GM10266 (cell line): ENCODE measurements around the gene STMN3.
"Not testable (repeated sequence)": the region's sequence is repeated elsewhere in the genome, so short reads cannot be mapped to it uniquely, and the experiment has no call there.

ENCODE experiments used
- DNase-seq: peaks from one replicate; pipeline ENCODE4 v3.0.0; 2012; ENCODE audit errors: extremely low spot score
- TF ChIP-seq, protein P1 (sequence below): IDR thresholded peaks from 2 replicates; pipeline ENCODE4 v1.5.1; 2012; ENCODE audit warnings: mild to moderate bottlenecking, low read depth; ENCODE audit not compliant: control insufficient read depth, insufficient read depth; ENCODE audit errors: missing control alignments

The STMN3 gene

DNA sequence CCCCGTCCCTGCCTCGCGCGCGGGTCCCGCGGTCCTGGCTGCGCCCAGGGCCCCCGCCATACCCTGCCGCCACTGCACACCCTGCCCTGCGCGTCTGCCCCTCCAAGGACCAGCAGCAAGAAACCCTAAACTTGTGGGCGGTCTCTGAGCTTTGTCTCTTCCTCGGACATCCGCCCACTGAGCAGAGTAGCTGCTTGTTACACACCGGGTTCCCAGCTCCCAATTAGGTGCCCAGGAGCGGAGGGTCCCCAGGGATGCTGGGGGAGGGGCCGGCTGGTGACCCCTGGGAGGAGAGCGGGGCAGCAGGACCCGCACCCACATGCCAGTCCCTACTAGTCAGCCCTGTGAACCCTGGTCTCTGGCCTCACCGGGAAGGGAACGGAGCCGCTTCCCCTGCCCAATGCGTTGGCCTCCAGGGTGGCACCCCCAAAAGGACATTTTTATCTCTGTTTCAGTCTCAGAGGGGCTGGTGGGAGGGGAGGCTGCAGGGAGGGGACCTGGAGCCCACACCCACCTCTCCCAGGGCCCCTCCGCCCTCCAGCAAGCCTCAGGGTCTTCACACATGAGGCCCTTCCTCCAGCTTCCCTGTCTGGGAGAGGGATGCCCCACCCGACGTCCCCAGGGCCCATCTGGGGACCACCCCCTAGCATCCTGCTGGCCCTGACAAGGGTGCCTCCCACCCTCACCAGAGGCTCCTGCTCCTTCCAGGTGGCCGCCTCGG, 10.5 kb downstream of the STMN3 start:
- no peak for DNase-seq
- TF ChIP-seq, protein P1, sequence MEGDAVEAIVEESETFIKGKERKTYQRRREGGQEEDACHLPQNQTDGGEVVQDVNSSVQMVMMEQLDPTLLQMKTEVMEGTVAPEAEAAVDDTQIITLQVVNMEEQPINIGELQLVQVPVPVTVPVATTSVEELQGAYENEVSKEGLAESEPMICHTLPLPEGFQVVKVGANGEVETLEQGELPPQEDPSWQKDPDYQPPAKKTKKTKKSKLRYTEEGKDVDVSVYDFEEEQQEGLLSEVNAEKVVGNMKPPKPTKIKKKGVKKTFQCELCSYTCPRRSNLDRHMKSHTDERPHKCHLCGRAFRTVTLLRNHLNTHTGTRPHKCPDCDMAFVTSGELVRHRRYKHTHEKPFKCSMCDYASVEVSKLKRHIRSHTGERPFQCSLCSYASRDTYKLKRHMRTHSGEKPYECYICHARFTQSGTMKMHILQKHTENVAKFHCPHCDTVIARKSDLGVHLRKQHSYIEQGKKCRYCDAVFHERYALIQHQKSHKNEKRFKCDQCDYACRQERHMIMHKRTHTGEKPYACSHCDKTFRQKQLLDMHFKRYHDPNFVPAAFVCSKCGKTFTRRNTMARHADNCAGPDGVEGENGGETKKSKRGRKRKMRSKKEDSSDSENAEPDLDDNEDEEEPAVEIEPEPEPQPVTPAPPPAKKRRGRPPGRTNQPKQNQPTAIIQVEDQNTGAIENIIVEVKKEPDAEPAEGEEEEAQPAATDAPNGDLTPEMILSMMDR: no peak

DNA sequence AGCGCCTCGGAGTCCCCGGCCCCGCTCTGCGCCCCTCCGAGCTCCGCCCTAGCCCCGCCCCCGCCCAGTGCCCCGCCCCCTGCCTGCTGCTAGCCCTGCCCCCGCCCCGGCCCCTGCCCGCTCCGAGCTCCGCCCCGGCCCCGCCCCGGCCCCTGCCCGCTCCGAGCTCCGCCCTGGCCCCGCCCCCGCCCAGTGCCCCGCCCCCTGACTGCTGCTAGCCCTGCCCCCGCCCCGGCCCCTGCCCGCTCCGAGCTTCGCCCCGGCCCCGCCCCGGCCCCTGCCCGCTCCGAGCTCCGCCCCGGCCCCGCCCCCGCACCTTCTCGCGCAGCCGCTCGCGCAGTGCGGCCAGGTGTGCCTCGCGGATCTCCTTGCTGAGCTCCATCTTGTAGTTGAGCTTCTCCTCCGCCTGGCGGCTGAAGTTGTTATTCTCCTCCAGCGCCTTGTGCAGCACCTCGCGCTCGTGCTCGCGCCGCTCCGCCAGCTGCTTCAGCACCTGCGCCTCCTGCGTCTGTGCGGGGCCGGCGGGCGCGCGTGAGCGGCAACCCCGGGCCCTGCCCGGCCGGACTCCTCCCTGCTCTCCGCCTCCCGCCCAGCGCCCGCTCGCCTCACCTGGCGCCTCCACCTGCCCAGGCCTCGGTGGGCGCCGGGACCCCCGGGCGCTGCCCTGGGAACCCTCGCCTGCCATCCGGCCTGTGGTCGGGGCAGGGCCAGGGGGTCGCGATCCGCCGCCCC, 11.3 kb downstream of the STMN3 start:
- DNase-seq: peak; percentile 100
- TF ChIP-seq, protein P1: peak; percentile 47

DNA sequence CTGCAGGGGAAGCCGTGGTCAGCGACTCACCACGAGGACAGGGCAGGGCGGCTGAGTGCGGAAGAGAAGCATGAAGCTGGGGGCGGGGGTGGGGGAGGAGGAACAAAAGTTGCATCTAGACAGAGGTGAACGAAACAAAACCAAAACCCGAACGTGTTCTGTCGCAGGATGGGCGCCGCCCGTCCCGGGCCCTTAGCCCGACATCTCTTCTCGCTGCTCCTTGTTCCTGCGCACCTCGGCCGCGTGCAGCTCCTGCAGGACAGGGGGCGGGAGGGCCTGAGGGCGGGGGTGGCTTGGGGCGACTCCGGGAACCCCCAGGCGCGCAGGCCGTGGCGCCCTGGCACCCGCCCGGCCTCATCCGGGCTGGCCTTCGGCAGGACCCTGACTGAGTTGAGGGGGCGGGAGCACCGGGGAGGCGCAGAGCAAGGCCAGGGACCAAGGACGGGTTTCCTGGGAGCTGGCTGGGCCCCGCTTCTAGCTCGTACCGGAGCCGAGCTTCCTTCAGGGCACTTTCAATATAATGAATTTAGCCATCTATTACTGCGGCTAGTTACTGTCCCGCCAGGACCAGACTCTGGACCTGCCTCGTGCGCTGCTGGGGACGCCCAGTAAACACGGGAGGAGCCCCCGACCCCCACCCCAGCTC, 12.0 kb downstream of the STMN3 start:
- TF ChIP-seq, protein P1: no peak
- DNase-seq: no peak

DNA sequence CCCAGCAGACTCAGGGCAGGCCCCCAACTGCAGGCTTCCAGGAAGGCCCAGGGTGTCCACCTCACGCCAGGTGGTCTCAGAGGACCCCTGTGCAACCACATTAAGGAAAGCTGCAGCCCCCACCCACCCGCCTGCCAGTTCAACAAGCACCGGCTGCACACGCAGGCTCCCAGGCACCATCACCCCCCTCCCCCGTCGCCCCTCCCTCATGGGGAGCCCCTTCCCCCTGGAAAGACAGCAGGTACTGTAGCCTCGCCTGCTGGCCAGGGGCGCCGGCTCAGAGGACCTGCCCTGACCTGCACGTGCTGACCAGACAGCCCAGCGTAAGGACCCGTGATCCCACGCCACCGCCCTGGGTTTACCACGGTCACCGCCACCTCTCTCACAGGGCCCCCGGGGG, 12.5 kb downstream of the STMN3 start:
- not testable (repeated sequence) for DNase-seq

DNA sequence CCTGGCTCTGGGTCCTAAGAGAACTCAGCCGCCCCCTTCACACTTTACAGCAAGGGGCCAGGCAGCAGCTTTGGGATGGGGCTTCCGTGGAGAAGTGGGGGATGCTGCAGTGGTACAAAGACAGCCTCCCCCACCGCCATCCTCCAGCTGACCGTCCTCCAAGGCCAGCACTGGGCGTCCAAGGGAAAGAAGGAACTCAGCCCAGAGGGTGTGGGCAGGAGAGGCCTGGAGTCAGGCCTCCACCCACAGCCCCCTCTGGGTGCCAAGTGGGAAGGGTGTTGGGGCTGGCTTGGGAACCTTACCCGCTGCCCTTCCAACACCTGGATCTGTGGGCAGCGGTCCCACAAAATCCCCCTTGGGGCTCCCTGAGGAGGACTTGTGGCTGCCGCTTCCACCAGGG, 13.1 kb downstream of the STMN3 start:
- TF ChIP-seq, protein P1: no peak
- DNase-seq: no peak

DNA sequence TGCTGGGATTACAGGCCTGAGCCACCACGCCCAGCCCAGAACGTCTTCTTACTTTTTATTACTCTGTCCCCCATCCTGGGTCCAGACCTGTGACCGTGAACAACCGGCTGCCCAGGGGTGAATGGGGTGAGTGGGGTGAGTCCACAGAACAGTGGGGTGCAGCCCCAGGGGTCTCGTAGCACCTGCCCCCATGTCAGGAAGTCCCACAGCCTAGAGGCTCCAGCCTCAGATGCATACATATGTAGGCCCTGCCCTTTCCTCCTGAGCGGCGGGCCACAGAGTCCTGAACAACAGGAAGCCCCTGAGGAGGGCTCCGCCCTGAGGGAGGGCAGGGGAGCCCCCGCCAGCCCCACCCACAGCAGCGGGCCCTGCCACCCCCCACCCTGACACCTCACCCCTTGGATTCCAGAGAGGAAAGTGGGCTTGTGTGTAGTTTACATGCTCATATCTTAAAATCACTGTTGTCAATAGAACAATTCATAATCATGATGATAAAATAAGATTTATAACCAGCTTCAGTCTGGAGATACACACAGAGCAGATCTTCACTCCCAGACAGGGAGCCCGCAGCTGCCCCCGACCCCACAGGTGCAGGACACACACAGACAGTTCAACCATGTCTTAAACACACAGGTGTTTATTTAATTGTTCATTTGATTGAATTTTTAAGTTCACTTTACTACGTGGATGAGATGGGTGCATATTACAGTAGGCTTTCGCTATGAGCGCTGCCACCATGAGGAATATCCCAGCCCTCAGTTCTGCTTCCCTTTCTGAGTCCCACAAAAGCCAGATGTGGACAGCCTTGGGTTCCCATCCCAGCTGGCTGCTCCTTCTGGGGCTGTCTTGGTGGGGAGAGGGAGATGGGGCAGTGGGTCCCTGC, 13.9 kb downstream of the STMN3 start:
- TF ChIP-seq, protein P1: no peak
- DNase-seq: peak; percentile 61

DNA sequence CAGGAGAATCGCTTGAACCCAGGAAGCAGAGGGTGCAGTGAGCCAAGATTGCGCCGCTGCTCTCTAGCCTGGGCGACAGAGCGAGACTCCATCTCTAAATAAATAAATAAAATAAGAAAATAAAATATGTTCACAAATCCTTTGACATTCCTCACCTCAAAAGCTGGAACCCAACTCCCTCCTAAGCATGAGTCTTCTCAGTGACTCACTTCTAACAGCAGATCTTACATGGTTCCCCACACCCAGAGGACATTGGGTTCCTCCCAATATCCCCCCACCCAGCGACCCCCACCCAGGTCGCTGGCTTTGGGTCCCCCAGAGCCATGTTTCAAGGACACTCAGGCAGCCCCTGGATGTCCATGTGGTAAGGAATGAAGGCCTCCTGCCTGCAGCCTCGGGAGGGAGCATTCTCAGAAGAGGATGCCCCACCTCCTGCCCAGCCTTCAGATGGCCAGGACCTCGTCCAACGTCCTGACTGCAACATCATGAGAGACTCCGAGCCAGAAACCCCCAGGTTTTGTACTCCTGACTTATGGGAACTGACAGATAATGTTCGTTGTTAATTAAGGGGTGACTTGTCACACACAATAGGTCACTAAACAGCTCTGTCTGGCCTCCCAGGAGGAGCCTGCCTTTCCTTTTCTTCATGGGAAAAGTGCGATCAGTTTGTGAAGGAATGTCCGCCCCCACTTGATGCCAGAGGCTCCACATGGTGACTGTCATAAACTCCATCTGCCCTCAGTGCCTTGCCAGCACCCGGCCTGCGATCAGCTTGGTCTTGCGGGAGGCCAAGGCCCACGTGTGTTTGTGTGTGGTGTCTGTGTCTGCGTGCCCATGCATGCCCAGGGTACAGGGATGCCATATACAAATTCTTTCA, 16.2 kb downstream of the STMN3 start:
- no peak for DNase-seq
- TF ChIP-seq, protein P1: no peak
